HG02623 (cell line): ENCODE data around the gene KCMF1.

Experiments used
- ATAC-seq: cut with Tn5 transposase; IDR thresholded peaks from one replicate; pipeline ENCODE4 v1.9.1; 2021; ENCODE audit warnings: moderate library complexity; ENCODE audit not compliant: unreplicated experiment

Gene KCMF1

GRCh38 chr2:85076618-85077274, 105.8 kb downstream of the KCMF1 start:
- no peak for ATAC-seq

GRCh38 chr2:85077859-85078419, 107.0 kb downstream of the KCMF1 start:
- no peak for ATAC-seq

GRCh38 chr2:85078536-85078935, 107.6 kb downstream of the KCMF1 start:
- ATAC-seq: no peak

GRCh38 chr2:85083092-85083491, 112.1 kb downstream of the KCMF1 start:
- ATAC-seq: no peak

GRCh38 chr2:85085563-85085962, 114.6 kb downstream of the KCMF1 start:
- no peak for ATAC-seq

- ATAC-seq: no peak
These were observed 116.6 kb downstream of the KCMF1 start for GRCh38 chr2:85087541-85087940.

GRCh38 chr2:85088921-85089320, 118.0 kb downstream of the KCMF1 start:
- no peak for ATAC-seq

- no peak for ATAC-seq
These were observed 118.6 kb downstream of the KCMF1 start for GRCh38 chr2:85089585-85089984.

- ATAC-seq: no peak
These were observed 120.9 kb downstream of the KCMF1 start for GRCh38 chr2:85091838-85092237.

- ATAC-seq: no peak
These were observed 124.1 kb downstream of the KCMF1 start for GRCh38 chr2:85095094-85095493.

- ATAC-seq: no peak
These were observed 125.7 kb downstream of the KCMF1 start for GRCh38 chr2:85096616-85097015.

GRCh38 chr2:85104228-85104627, 133.3 kb downstream of the KCMF1 start:
- no peak for ATAC-seq

- no peak for ATAC-seq
These were observed 135.7 kb downstream of the KCMF1 start for GRCh38 chr2:85106489-85107180.
